Esophagus squamous epithelium (tissue), 4 donors: Measurements from ENCODE around the gene YARS2.

Experiments
- CTCF ChIP-seq, 6 experiments: fragments of 450-650 bp in 4 of 6; fragments of 200-600 bp in 2 of 6; sonication (generic) in 2 of 6; IDR thresholded peaks; one replicate each; pipeline ENCODE4 v1.5.1; 2016 to 2019; ENCODE audit warnings: antibody characterized with exemption in 6 of 6, mild to moderate bottlenecking in 4 of 6, moderate library complexity in 4 of 6
- POLR2A ChIP-seq, 4 donors: fragments of 450-650 bp; IDR thresholded peaks; one replicate each; pipeline ENCODE4 v1.6.1; 2017; ENCODE audit warnings: antibody characterized with exemption in 4 of 4, mild to moderate bottlenecking in 4 of 4, moderate library complexity in 3 of 4

GRCh38 chr12:32789916-32790315, 34.2 kb upstream of the YARS2 start:
- TF ChIP-seq CTCF (IDR thresholded peaks at IDR 0.05) = no peak
- TF ChIP-seq POLR2A (IDR thresholded peaks at IDR 0.05) = no peak
